HFFc6 (cell line): ENCODE data around the gene SH2D1B. TPM values are rescaled to one million over a fixed set of nuclear protein-coding genes. Genes with fewer than 3 reads are reported as not detected.

Experiments used
- DNase-seq: peaks from one replicate; pipeline ENCODE4 v3.0.0-alpha.2; 2018
- H3K27ac Mint-ChIP-seq: 2 replicates; pipeline ENCODE4 v1.8.0; 2020; ENCODE audit warnings: mild to moderate bottlenecking, mixed read lengths
- H3K27me3 Mint-ChIP-seq: 2 replicates; pipeline ENCODE4 v1.8.0; 2021; ENCODE audit warnings: mild to moderate bottlenecking, moderate library complexity, mixed read lengths; ENCODE audit not compliant: insufficient read depth
- H3K36me3 Mint-ChIP-seq: 2 replicates; pipeline ENCODE4 v1.8.0; 2021; ENCODE audit warnings: low read depth, mixed read lengths
- H3K4me1 Mint-ChIP-seq: 2 replicates; pipeline ENCODE4 v1.8.0; 2020; ENCODE audit warnings: low read depth, mixed read lengths
- H3K4me3 Mint-ChIP-seq: 2 replicates; pipeline ENCODE4 v1.8.0; 2020; ENCODE audit warnings: mild to moderate bottlenecking, moderate library complexity, mixed read lengths
- H3K9me3 Mint-ChIP-seq: 2 replicates; pipeline ENCODE4 v1.8.0; 2020; ENCODE audit warnings: mild to moderate bottlenecking, mixed read lengths
- total RNA-seq, 6 experiments: library from RNA; stranded (reverse); fragmentation: NEBNext Ultra II Directional; extraction: Animal tissue kit (Norgen Biotek cat#: 25700); gene quantifications; 2 replicates in 1 of 6; 3 replicates in 5 of 6; pipeline ENCODE4 v1.2.3, GENCODE V29; 2021
- TF ChIP-seq, protein P1 (sequence below): fragments of 200-600 bp; sonication (generic); IDR thresholded peaks from 2 replicates; pipeline ENCODE4 v1.5.0; 2021; ENCODE audit warnings: antibody characterized with exemption, mild to moderate bottlenecking

The SH2D1B gene
- total RNA-seq, 6 experiments from 2014 or later = not detected

DNA sequence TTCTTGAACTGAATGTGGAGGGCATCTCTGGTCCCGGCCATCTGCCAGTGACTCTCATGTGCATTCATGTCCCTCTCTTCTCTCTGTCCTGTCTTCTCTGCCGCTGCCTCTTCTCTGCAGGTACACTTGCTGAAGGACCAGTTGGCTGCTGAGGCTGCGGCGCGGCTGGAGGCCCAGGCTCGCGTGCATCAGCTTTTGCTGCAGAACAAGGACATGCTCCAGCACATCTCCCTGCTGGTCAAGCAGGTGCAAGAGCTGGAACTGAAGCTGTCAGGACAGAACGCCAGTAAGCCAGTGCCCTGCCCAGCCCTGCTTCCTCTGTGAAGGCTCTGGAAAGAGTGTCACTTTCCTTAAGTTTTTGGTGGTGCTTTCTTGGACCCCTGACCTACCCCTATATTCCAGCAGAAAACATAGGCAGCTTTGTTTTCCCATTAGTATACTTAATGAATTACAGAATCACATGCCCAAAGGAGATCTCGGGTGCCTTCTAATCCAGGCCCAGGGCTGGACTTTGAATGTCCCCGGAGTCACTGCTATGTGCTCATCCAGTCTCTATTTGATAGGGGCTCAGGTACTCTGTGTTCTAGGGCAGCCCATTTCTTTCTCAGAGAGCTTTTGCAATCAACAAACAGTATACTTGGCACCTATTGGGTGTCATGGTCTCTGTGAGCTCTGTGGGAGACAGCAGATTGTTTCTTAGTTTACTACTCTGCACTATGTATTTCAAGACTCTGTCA is 46.5 kb downstream of the SH2D1B start:
- TF ChIP-seq, protein P1, sequence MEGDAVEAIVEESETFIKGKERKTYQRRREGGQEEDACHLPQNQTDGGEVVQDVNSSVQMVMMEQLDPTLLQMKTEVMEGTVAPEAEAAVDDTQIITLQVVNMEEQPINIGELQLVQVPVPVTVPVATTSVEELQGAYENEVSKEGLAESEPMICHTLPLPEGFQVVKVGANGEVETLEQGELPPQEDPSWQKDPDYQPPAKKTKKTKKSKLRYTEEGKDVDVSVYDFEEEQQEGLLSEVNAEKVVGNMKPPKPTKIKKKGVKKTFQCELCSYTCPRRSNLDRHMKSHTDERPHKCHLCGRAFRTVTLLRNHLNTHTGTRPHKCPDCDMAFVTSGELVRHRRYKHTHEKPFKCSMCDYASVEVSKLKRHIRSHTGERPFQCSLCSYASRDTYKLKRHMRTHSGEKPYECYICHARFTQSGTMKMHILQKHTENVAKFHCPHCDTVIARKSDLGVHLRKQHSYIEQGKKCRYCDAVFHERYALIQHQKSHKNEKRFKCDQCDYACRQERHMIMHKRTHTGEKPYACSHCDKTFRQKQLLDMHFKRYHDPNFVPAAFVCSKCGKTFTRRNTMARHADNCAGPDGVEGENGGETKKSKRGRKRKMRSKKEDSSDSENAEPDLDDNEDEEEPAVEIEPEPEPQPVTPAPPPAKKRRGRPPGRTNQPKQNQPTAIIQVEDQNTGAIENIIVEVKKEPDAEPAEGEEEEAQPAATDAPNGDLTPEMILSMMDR = no peak
- Mint-ChIP-seq H3K27me3 (peaks cover 4% of the 10 kb centered on the region), H3K4me3 (no peak overlapping the region), H3K27ac (no peak overlapping the region), H3K36me3 (no peaks in the 10 kb centered on the region), H3K9me3 (no peaks in the 10 kb centered on the region), H3K4me1 (peaks cover 10% of the 10 kb centered on the region)
- DNase-seq = no peak

DNA sequence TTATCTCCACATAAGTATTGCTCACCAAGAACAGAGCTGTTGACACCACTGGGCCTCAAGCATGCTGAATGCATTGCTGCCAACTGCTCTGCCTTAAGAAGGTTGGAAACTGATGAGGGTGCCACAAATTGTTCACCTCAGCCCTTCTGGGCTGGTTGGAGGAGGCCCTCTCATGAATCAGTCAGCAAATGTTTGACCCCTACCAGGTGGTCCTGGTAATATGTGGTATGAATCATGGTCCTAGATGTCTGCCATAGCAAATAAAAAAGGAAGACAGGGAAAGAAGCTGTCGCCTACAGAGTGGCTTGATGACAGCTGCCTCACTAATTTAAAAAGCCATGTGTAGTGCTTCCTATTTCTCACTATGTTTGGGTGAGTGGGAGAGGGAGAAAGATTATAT is 47.4 kb downstream of the SH2D1B start:
- TF ChIP-seq, protein P1 = no peak
- no peak for DNase-seq
- no peaks in the 10 kb centered on the region for H3K36me3 Mint-ChIP-seq
- H3K9me3 Mint-ChIP-seq = no peaks in the 10 kb centered on the region
- peaks cover 10% of the 10 kb centered on the region for H3K4me1 Mint-ChIP-seq
- H3K27me3 Mint-ChIP-seq = peaks cover 7% of the 10 kb centered on the region
- no peak overlapping the region for H3K27ac Mint-ChIP-seq
- H3K4me3 Mint-ChIP-seq = no peak overlapping the region

DNA sequence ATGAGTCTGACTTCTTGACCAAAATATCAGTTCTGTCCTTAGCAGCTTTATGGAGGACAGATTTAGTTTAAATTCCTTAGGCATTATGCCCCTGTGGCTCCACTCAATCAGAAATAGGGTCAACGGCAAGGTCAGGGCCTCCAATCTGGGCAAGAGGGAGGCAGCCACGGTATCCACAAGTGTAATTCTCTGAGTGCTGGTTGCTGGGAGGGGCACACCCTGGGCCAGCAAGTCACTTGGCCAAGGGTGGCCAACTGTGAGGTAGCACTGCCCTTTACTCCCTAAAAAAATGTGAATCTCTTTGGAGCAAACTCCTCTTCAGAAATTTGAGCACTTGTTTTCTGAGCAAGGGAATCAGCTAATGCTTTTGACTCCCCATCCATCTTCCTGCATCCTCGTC is 48.1 kb downstream of the SH2D1B start:
- H3K27me3 Mint-ChIP-seq = peaks cover 8% of the 10 kb centered on the region
- H3K4me3 Mint-ChIP-seq = no peak overlapping the region
- TF ChIP-seq, protein P1 = no peak
- no peak for DNase-seq
- no peaks in the 10 kb centered on the region for H3K9me3 Mint-ChIP-seq
- peaks cover 10% of the 10 kb centered on the region for H3K4me1 Mint-ChIP-seq
- no peak overlapping the region for H3K27ac Mint-ChIP-seq
- no peaks in the 10 kb centered on the region for H3K36me3 Mint-ChIP-seq

DNA sequence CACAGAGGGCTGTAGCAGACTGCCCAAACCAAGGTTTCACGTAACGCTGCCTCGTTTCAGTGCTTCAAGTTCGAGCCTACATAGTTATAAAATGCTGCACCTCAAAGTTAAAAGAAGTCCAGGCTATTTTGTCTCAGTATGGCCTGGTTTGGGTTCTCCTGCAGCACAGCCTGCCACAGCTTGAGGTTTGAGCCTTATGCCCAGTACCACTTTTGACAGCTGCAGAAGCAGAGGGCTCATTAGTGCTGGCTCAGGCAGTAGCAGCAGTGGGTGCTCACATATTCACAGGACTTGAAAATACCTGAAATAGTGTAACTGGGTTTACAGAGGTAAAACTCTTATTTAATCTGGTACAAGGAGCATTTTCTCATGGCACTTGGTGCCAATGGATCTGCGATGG is 50.6 kb downstream of the SH2D1B start:
- H3K9me3 Mint-ChIP-seq = no peaks in the 10 kb centered on the region
- H3K4me3 Mint-ChIP-seq = no peak overlapping the region
- TF ChIP-seq, protein P1 = no peak
- H3K27me3 Mint-ChIP-seq = peaks cover 5% of the 10 kb centered on the region
- no peak for DNase-seq
- H3K27ac Mint-ChIP-seq = no peak overlapping the region
- no peaks in the 10 kb centered on the region for H3K36me3 Mint-ChIP-seq
- peaks cover under 1% of the 10 kb centered on the region; the same call in 1 of the 2 replicates for H3K4me1 Mint-ChIP-seq

DNA sequence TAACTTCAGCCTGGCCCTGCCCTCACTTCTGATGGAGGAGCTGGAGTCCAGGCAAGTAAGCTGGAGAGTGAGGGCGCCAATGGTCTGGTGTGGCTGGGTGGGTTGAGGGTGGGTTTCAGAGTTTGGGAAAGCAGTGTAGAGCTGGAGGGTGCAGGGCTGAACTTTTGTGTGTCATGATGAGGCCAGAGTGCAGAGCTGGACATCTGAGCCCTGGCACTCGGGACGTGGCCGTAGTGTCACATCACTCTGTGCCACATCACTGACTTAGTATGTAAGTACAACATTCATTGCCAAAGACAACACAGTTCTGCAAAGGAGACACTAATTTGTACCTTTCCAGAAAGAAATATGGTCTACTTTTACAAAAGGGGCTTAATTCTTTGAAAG is 51.1 kb downstream of the SH2D1B start:
- Mint-ChIP-seq H3K27me3 (peaks cover 5% of the 10 kb centered on the region), H3K9me3 (no peaks in the 10 kb centered on the region), H3K4me3 (no peak overlapping the region), H3K27ac (no peak overlapping the region), H3K4me1 (no peaks in the 10 kb centered on the region), H3K36me3 (no peaks in the 10 kb centered on the region)
- TF ChIP-seq, protein P1 = no peak
- DNase-seq = no peak
